ENCODE data around the gene BMPR1A. TPM values are rescaled to one million over a fixed set of nuclear protein-coding genes. Genes with fewer than 3 reads are reported as not detected.

Gene BMPR1A
- total and polyA plus RNA-seq, 9 of the 15 experiments (the other 6 are each of a cell fraction or from before 2014, with no cell fraction given), result 1.6 to 17.5 (median 9.1) TPM

DNA sequence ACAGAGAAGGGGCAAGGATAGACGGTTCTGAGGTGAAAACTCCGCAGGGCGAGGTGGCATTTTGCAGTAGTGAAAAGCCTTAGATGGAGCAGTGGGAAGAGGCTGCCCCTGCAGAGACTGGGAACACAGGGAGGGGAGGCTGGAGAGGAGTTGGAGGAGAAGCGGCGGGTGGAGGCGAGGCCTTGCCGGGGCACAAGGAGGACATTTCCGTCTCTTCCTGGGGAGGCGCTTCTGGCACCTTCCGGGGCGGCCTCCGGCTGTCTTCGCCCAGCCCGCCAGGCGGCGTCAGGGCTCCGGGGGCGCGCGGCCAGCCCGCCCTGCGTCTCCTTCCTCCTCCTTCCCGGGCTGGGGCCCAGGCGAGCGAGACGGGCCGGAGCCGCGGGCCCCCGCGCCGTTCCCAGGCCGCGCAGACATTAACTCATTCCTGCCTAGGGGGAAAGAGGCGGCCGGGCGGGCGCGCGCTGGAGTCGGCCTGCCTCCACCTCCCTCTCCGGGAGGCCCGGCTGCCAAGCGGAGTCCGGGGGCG lies 45.4 kb upstream of the BMPR1A start (continued):
- TF ChIP-seq, protein P1, sequence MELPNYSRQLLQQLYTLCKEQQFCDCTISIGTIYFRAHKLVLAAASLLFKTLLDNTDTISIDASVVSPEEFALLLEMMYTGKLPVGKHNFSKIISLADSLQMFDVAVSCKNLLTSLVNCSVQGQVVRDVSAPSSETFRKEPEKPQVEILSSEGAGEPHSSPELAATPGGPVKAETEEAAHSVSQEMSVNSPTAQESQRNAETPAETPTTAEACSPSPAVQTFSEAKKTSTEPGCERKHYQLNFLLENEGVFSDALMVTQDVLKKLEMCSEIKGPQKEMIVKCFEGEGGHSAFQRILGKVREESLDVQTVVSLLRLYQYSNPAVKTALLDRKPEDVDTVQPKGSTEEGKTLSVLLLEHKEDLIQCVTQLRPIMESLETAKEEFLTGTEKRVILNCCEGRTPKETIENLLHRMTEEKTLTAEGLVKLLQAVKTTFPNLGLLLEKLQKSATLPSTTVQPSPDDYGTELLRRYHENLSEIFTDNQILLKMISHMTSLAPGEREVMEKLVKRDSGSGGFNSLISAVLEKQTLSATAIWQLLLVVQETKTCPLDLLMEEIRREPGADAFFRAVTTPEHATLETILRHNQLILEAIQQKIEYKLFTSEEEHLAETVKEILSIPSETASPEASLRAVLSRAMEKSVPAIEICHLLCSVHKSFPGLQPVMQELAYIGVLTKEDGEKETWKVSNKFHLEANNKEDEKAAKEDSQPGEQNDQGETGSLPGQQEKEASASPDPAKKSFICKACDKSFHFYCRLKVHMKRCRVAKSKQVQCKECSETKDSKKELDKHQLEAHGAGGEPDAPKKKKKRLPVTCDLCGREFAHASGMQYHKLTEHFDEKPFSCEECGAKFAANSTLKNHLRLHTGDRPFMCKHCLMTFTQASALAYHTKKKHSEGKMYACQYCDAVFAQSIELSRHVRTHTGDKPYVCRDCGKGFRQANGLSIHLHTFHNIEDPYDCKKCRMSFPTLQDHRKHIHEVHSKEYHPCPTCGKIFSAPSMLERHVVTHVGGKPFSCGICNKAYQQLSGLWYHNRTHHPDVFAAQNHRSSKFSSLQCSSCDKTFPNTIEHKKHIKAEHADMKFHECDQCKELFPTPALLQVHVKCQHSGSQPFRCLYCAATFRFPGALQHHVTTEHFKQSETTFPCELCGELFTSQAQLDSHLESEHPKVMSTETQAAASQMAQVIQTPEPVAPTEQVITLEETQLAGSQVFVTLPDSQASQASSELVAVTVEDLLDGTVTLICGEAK (IDR thresholded peaks at IDR 0.05), result peak; percentile 72
- TF ChIP-seq, protein P1 (CRISPR knock-in tag; IDR thresholded peaks at IDR 0.05), result no peak
- TF ChIP-seq ETV5 (CRISPR knock-in tag; IDR thresholded peaks at IDR 0.05; ENCODE audit: low read depth) (peak; percentile 52; the same call in 1 of the 2 replicates), POLR2A (conservative IDR thresholded peaks at IDR 0.05) (peak; percentile 72), HMG20B (CRISPR knock-in tag; IDR thresholded peaks at IDR 0.05) (no peak), MYBL2 (IDR thresholded peaks at IDR 0.05; ENCODE audit: low read depth) (no peak), MYBL2 (CRISPR knock-in tag; IDR thresholded peaks at IDR 0.05; ENCODE audit: borderline replicate concordance) (no peak), SMC3 (conservative IDR thresholded peaks at IDR 0.05; ENCODE audit: insufficient read depth, low read depth, low read length) (peak; percentile 77), ETV1 (tag; conservative IDR thresholded peaks at IDR 0.05; ENCODE audit: low read depth) (peak; percentile 75; the same call in 1 of the 2 replicates)
- TF ChIP-seq, protein P2, sequence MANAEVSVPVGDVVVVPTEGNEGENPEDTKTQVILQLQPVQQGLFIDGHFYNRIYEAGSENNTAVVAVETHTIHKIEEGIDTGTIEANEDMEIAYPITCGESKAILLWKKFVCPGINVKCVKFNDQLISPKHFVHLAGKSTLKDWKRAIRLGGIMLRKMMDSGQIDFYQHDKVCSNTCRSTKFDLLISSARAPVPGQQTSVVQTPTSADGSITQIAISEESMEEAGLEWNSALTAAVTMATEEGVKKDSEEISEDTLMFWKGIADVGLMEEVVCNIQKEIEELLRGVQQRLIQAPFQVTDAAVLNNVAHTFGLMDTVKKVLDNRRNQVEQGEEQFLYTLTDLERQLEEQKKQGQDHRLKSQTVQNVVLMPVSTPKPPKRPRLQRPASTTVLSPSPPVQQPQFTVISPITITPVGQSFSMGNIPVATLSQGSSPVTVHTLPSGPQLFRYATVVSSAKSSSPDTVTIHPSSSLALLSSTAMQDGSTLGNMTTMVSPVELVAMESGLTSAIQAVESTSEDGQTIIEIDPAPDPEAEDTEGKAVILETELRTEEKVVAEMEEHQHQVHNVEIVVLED (CRISPR knock-in tag; IDR thresholded peaks at IDR 0.05), result peak; percentile 4; the same call in 1 of the 2 replicates
- TF ChIP-seq, protein P3, sequence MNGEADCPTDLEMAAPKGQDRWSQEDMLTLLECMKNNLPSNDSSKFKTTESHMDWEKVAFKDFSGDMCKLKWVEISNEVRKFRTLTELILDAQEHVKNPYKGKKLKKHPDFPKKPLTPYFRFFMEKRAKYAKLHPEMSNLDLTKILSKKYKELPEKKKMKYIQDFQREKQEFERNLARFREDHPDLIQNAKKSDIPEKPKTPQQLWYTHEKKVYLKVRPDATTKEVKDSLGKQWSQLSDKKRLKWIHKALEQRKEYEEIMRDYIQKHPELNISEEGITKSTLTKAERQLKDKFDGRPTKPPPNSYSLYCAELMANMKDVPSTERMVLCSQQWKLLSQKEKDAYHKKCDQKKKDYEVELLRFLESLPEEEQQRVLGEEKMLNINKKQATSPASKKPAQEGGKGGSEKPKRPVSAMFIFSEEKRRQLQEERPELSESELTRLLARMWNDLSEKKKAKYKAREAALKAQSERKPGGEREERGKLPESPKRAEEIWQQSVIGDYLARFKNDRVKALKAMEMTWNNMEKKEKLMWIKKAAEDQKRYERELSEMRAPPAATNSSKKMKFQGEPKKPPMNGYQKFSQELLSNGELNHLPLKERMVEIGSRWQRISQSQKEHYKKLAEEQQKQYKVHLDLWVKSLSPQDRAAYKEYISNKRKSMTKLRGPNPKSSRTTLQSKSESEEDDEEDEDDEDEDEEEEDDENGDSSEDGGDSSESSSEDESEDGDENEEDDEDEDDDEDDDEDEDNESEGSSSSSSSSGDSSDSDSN (IDR thresholded peaks at IDR 0.05; ENCODE audit: borderline replicate concordance in 1 of 2, low read depth in 2 of 2, low read length in 2 of 2), result peak; percentile 77 to 80; a peak in 2 of 4 replicates
- TF ChIP-seq, protein P4, sequence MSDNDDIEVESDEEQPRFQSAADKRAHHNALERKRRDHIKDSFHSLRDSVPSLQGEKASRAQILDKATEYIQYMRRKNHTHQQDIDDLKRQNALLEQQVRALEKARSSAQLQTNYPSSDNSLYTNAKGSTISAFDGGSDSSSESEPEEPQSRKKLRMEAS (CRISPR knock-in tag; IDR thresholded peaks at IDR 0.05), result peak; percentile 58; the same call in 1 of the 2 replicates
- TF ChIP-seq, protein P5, sequence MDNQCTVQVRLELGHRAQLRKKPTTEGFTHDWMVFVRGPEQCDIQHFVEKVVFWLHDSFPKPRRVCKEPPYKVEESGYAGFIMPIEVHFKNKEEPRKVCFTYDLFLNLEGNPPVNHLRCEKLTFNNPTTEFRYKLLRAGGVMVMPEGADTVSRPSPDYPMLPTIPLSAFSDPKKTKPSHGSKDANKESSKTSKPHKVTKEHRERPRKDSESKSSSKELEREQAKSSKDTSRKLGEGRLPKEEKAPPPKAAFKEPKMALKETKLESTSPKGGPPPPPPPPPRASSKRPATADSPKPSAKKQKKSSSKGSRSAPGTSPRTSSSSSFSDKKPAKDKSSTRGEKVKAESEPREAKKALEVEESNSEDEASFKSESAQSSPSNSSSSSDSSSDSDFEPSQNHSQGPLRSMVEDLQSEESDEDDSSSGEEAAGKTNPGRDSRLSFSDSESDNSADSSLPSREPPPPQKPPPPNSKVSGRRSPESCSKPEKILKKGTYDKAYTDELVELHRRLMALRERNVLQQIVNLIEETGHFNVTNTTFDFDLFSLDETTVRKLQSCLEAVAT (IDR thresholded peaks at IDR 0.05), result 0 out of 4 replicates have a peak, but pooled peaks of 1 of the 2 experiments have one; percentile 12

All from K562 (cell line).